B cell (primary cell): ENCODE measurements around the gene KIF22. TPM values are rescaled to one million over a fixed set of nuclear protein-coding genes. Genes with fewer than 3 reads are reported as not detected.

Experiments used
- ATAC-seq: fragments of 200-7000 bp; cut with Tn5 transposase; one replicate; pipeline ENCODE4 v1.10.0; 2021; ENCODE audit warnings: low read depth, mild to moderate bottlenecking, moderate number of reproducible peaks, moderate library complexity
- CTCF ChIA-PET: fragments of 350-600 bp; sonication (Branson Sonifier 250); formaldehyde crosslinking; loops from one replicate; lab custom pipeline; 2021; ENCODE audit warnings: antibody characterized with exemption, inconsistent platforms; lab: Charles Lee
- POLR2A ChIA-PET: fragments of 350-600 bp; sonication (Branson Sonifier 250); formaldehyde crosslinking; loops from one replicate; lab custom pipeline; 2021; ENCODE audit warnings: antibody characterized with exemption; lab: Charles Lee
- DNase-seq: peaks from one replicate; pipeline ENCODE4 v3.0.0; 2013
- H2AFZ ChIP-seq: 2 replicates; pipeline ENCODE4 v1.6.1; 2012; ENCODE audit warnings: mild to moderate bottlenecking, low read depth, low read length; ENCODE audit not compliant: insufficient read depth, poor library complexity, severe bottlenecking
- H3K27ac ChIP-seq, 2 donors: 1 replicate in 1 of 2; 2 replicates in 1 of 2; pipeline ENCODE4 v1.5.1; 2012 to 2013; ENCODE audit warnings: low read length in 2 of 2, mild to moderate bottlenecking in 2 of 2, moderate library complexity in 1 of 2
- H3K27me3 ChIP-seq, 4 experiments: fragments of 200-600 bp in 1 of 4; sonication (generic) in 1 of 4; replicated peaks in 1 of 4; 1 replicate in 2 of 4; 2 replicates in 2 of 4; pipeline versions ENCODE4 v1.6.1 to v1.7.0; 2013 to 2016; ENCODE audit warnings: low read length in 3 of 4, mild to moderate bottlenecking in 2 of 4, mixed read lengths in 1 of 4, moderate library complexity in 1 of 4; ENCODE audit not compliant: insufficient read depth in 4 of 4, control insufficient read depth in 3 of 4; ENCODE audit errors: control extremely low read depth in 1 of 4
- H3K36me3 ChIP-seq, 2 experiments: replicated peaks in 1 of 2; 1 replicate in 1 of 2; 2 replicates in 1 of 2; pipeline versions ENCODE4 v1.6.1 to v1.7.1; 2013; ENCODE audit warnings: low read length in 1 of 2; ENCODE audit not compliant: insufficient read depth in 2 of 2, control insufficient read depth in 1 of 2; ENCODE audit errors: control extremely low read depth in 1 of 2, extremely low read depth in 1 of 2
- H3K4me1 ChIP-seq, 2 donors: fragments of 200-600 bp in 1 of 2; sonication (generic) in 1 of 2; 1 replicate in 1 of 2; 2 replicates in 1 of 2; pipeline versions ENCODE4 v1.5.1 to v1.6.1; 2013 to 2017; ENCODE audit warnings: low read length in 2 of 2; ENCODE audit not compliant: control insufficient read depth in 2 of 2, insufficient read depth in 2 of 2
- H3K4me2 ChIP-seq: replicated peaks from 2 replicates; pipeline ENCODE3; 2012; ENCODE audit warnings: mild to moderate bottlenecking, low read depth, low read length; ENCODE audit not compliant: poor library complexity, severe bottlenecking
- H3K4me3 ChIP-seq, 5 experiments: fragments of 200-600 bp in 1 of 5; sonication (generic) in 1 of 5; 1 replicate in 3 of 5; 2 replicates in 2 of 5; pipeline versions ENCODE4 v1.5.1 to v1.7.0; 2011 to 2016; ENCODE audit warnings: low read length in 4 of 5, mild to moderate bottlenecking in 4 of 5, low read depth in 2 of 5, control low read depth in 1 of 5, moderate library complexity in 1 of 5; ENCODE audit not compliant: insufficient read depth in 1 of 5; ENCODE audit errors: control extremely low read depth in 1 of 5, extremely low read depth in 1 of 5
- H3K79me2 ChIP-seq: fragments of 200-600 bp; sonication (generic); one replicate; pipeline ENCODE4 v1.6.0; 2016; ENCODE audit warnings: low read length; ENCODE audit not compliant: control insufficient read depth, insufficient read depth
- H3K9ac ChIP-seq: fragments of 200-600 bp; sonication (generic); 2 replicates; pipeline ENCODE4 v1.6.1; 2017; ENCODE audit warnings: mild to moderate bottlenecking, low read length, moderate library complexity
- H3K9me3 ChIP-seq, 3 donors: one replicate each; pipeline versions ENCODE4 v1.6.1 to v1.7.1; 2013; ENCODE audit warnings: low read length in 2 of 3; ENCODE audit not compliant: control insufficient read depth in 2 of 3, insufficient read depth in 1 of 3; ENCODE audit errors: control extremely low read depth in 1 of 3
- H4K20me1 ChIP-seq: 2 replicates; pipeline ENCODE4 v1.6.0; 2012; ENCODE audit warnings: mild to moderate bottlenecking, low read length; ENCODE audit not compliant: insufficient read depth, control insufficient read depth, poor library complexity, severe bottlenecking
- H3K27ac Mint-ChIP-seq: one replicate; pipeline ENCODE4 v1.8.0; 2021; ENCODE audit warnings: mixed read lengths
- H3K27me3 Mint-ChIP-seq: one replicate; pipeline ENCODE4 v1.8.0; 2021; ENCODE audit warnings: mixed read lengths
- H3K4me1 Mint-ChIP-seq: one replicate; pipeline ENCODE4 v1.8.0; 2021; ENCODE audit warnings: mixed read lengths
- H3K4me3 Mint-ChIP-seq: one replicate; pipeline ENCODE4 v1.8.0; 2021; ENCODE audit warnings: mixed read lengths
- H3K9me3 Mint-ChIP-seq: one replicate; pipeline ENCODE4 v1.8.0; 2022; ENCODE audit warnings: mixed read lengths; ENCODE audit not compliant: insufficient read depth
- CTCF ChIP-seq: fragments of 200-600 bp; IDR thresholded peaks from one replicate; pipeline ENCODE4 v1.8.0; 2022; ENCODE audit warnings: antibody characterized with exemption, mild to moderate bottlenecking
- EZH2 ChIP-seq: IDR thresholded peaks from 2 replicates; pipeline ENCODE4 v1.6.1; 2012; ENCODE audit warnings: borderline replicate concordance, low read depth, mild to moderate bottlenecking, moderate library complexity, low read length; ENCODE audit not compliant: insufficient read depth, poor library complexity, severe bottlenecking
- WGBS: methylation state at CpG from one replicate; pipeline ENCODE4 v1.1.5; 2013; ENCODE audit warnings: missing lambda C conversion rate; ENCODE audit not compliant: insufficient coverage; 5-methylcytosine and 5-hydroxymethylcytosine counted together
- intact Hi-C: fragments of 100-400 bp; cut with micrococcal nuclease; formaldehyde crosslinking; loops from one replicate; pipeline ENCODE4 v1.10.0; 2022
- polyA plus RNA-seq: library from polyadenylated mRNA; depleted of rRNA; stranded (reverse); fragments of >200 nt; gene quantifications from 2 replicates; pipeline ENCODE4 v1.2.3, GENCODE V29; 2012
- total RNA-seq, 2 donors: library from RNA; stranded (reverse); fragments of 120-200 nt in 1 of 2; gene quantifications; 1 replicate in 1 of 2; 2 replicates in 1 of 2; pipeline versions ENCODE4 v1.2.3 to v1.2.4, GENCODE V29; 2013 to 2022

Gene KIF22
- total and polyA plus RNA-seq, 2 donors (not counting 1 experiment from before 2014, with no cell fraction given), result 53.9 to 57.2 TPM

- Histone ChIP-seq H2AFZ (no peak overlapping the region), H3K27ac (no peak overlapping the region), H3K79me2 (no peaks in the 10 kb centered on the region), H3K36me3 (peaks cover 0 to 44% of the 10 kb centered on the region in 2 experiments), H4K20me1 (no peaks in the 10 kb centered on the region), H3K9ac (no peak overlapping the region), H3K9me3 (no peaks in the 10 kb centered on the region), H3K4me2 (no peak overlapping the region), H3K4me3 (no peak overlapping the region), H3K27me3 (no peaks in the 10 kb centered on the region), H3K4me1 (no peaks in the 10 kb centered on the region)
- Mint-ChIP-seq H3K9me3 (no peaks in the 10 kb centered on the region), H3K27me3 (no peaks in the 10 kb centered on the region), H3K4me1 (no peaks in the 10 kb centered on the region), H3K27ac (no peak overlapping the region), H3K4me3 (no peak overlapping the region)
- intact Hi-C loops, result no loop called here
- ATAC-seq (no peak), DNase-seq (no peak)
- WGBS, result 96% methylated on average over 17 of the region's 18 CpGs
- TF ChIP-seq CTCF (no peak), EZH2 (no peak)
- ChIA-PET POLR2A (no interaction called here), CTCF (interaction anchor here (0.6 to 7.2 kb wide), 2 partner anchors 145 to 158 kb away, joined by 4 to 100 read pairs; no protein-coding TSS in a partner anchor)
Observed at GRCh38 chr16:29845656-29846055, 55.1 kb downstream of the KIF22 start.

DNA sequence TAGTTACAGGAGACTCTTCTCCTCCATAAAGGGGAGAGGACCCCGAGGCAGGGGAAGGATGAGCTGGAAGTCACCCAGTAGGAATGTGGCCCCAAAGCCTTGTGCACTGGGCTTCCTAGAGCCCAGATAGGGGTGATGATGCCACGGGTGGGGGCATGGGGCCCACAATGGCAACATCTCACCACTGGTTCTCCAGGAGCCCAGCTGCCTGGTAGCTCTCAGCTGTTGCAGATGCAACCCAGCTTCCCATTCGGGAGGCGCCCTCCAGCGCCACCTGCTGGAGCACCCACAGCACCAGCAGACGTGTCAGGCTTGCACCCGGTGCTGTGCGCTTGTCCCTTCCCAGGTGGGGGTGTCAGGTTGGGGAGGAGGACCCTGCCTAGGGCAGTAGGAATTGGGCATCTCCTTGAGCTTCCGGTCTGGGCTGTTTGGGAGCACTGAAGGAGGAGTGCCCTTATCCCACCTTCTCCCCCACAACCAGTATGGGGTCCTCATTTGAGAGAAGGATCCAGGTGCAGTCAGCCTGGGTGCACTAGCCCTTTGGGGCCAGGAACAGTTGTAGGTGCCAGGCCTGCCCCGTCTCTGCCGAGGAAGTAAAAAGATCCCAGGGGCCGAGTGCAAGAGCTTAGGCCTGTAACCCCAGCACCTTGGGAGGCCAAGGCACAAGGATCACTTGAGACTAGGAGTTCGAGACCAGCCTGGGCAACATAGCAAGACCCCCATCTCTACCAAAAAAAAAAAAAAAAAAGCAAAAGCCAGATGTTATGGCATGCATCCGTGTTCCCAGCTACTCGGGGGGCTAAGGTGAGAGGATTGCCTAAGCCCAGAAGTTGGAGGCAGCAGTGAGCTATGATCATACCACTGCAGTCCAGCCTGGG, 58.1 kb downstream of the KIF22 start:
- peak; percentile 79 for ATAC-seq
- no peaks in the 10 kb centered on the region for H3K27me3 Mint-ChIP-seq
- Histone ChIP-seq H3K4me1 (no peaks in the 10 kb centered on the region), H3K4me2 (no peak overlapping the region), H3K4me3 (no peak overlapping the region), H3K9ac (no peak overlapping the region), H3K27me3 (no peaks in the 10 kb centered on the region), H3K36me3 (peaks cover 0 to 27% of the 10 kb centered on the region in 2 experiments), H3K9me3 (no peaks in the 10 kb centered on the region), H3K27ac (no peak overlapping the region), H4K20me1 (no peaks in the 10 kb centered on the region), H2AFZ (no peak overlapping the region), H3K79me2 (no peaks in the 10 kb centered on the region)
- H3K4me1 Mint-ChIP-seq, result no peaks in the 10 kb centered on the region
- no peaks in the 10 kb centered on the region for H3K9me3 Mint-ChIP-seq
- 47% methylated on average over 10 of the region's 15 CpGs for WGBS
- POLR2A ChIA-PET, result interaction anchor here (1.0 to 1.7 kb wide), 3 partner anchors 41 to 147 kb away, joined by 4 to 12 read pairs (median 10); no protein-coding TSS in a partner anchor
- CTCF ChIA-PET, result interaction anchor here (0.6 to 7.2 kb wide), 41 partner anchors 9 to 449 kb away, joined by 3 to 100 read pairs (median 4); partner anchors contain the start of genes CDIPT, KCTD13, KIF22 and MAZ
- H3K27ac Mint-ChIP-seq, result no peak overlapping the region
- H3K4me3 Mint-ChIP-seq, result no peak overlapping the region
- peak; percentile 75 for DNase-seq
- TF ChIP-seq CTCF (peak; percentile 78), EZH2 (no peak)
- intact Hi-C loops, result loop anchor here (1.0 to 2.0 kb wide), 4 partner anchors 15 to 156 kb away; partner anchors contain the start of genes CDIPT and MVP
